Measurements from ENCODE around the gene AIFM2.

AIFM2 gene

GRCh38 chr10:70146489-70147258, 14.0 kb upstream of the AIFM2 start, which contains the start of gene TYSND1:
Gene TYSND1 (minus strand): TSS chr10:70146700. CDS start chr10:70146586, 114 bp downstream.
- peak; percentile 80 to 92 (median 87) for DNase-seq (ENCODE audit: low read depth in 3 of 3)

- peak; percentile 34 to 61 (median 49) for DNase-seq (ENCODE audit: low read depth in 3 of 3)
These were observed 13.3 kb upstream of the AIFM2 start for GRCh38 chr10:70145666-70146488.

- DNase-seq (ENCODE audit: low read depth in 3 of 3), result no peak
These were observed 12.6 kb upstream of the AIFM2 start for GRCh38 chr10:70145166-70145665.

GRCh38 chr10:70144372-70145110, 11.9 kb upstream of the AIFM2 start:
- no peak for DNase-seq (ENCODE audit: low read depth in 3 of 3)

- DNase-seq (ENCODE audit: low read depth in 3 of 3), result no peak
These were observed 9.9 kb upstream of the AIFM2 start for GRCh38 chr10:70142555-70142954.

GRCh38 chr10:70140297-70140696, 7.7 kb upstream of the AIFM2 start:
- DNase-seq (ENCODE audit: low read depth in 3 of 3), result no peak

- no peak for DNase-seq (ENCODE audit: low read depth in 3 of 3)
These were observed 7.3 kb upstream of the AIFM2 start for GRCh38 chr10:70139997-70140250.

- no peak for DNase-seq (ENCODE audit: low read depth in 3 of 3)
These were observed 6.7 kb upstream of the AIFM2 start for GRCh38 chr10:70139151-70139996.

- DNase-seq (ENCODE audit: low read depth in 3 of 3), result no peak
These were observed 5.6 kb upstream of the AIFM2 start for GRCh38 chr10:70137927-70138883.

- no peak for DNase-seq (ENCODE audit: low read depth in 3 of 3)
These were observed 4.5 kb upstream of the AIFM2 start for GRCh38 chr10:70137135-70137534.

- DNase-seq (ENCODE audit: low read depth in 3 of 3), result no peak
These were observed 3.1 kb upstream of the AIFM2 start for GRCh38 chr10:70135684-70136083.

- no peak for DNase-seq (ENCODE audit: low read depth in 3 of 3)
These were observed 2.4 kb upstream of the AIFM2 start for GRCh38 chr10:70135046-70135445.

GRCh38 chr10:70131560-70131937, 1.1 kb downstream of the AIFM2 start:
- DNase-seq (ENCODE audit: low read depth in 3 of 3), result no peak

GRCh38 chr10:70130878-70131559, 1.6 kb downstream of the AIFM2 start:
- no peak for DNase-seq (ENCODE audit: low read depth in 3 of 3)

GRCh38 chr10:70126700-70127395, 5.8 kb downstream of the AIFM2 start:
- no peak for DNase-seq (ENCODE audit: low read depth in 3 of 3)

- no peak for DNase-seq (ENCODE audit: low read depth in 3 of 3)
These were observed 6.6 kb downstream of the AIFM2 start for GRCh38 chr10:70125918-70126552.

GRCh38 chr10:70124918-70125317, 7.7 kb downstream of the AIFM2 start:
- no peak for DNase-seq (ENCODE audit: low read depth in 3 of 3)

- DNase-seq (ENCODE audit: low read depth in 3 of 3), result no peak
These were observed 8.2 kb downstream of the AIFM2 start for GRCh38 chr10:70124415-70124814.

GRCh38 chr10:70123817-70124216, 8.8 kb downstream of the AIFM2 start:
- no peak for DNase-seq (ENCODE audit: low read depth in 3 of 3)
